K562 (cell line): Measurements from ENCODE around the gene NEURL2. TPM values are rescaled to one million over a fixed set of nuclear protein-coding genes. Genes with fewer than 3 reads are reported as not detected.
A peak's percentile ranks its signal among the peaks of the same experiment; 100 is the strongest.

Source experiments
- ATAC-seq: fragments of 200-7000 bp; cut with Tn5 transposase; 3 replicates; pipeline ENCODE4 v1.9.1; 2020; ENCODE audit warnings: moderate library complexity
- BruUV-seq: library from RNA; stranded (reverse); fragments of 400-500 nt; replicated peaks from 2 replicates; lab custom pipeline; 2021; lab: Mats Ljungman, UMichigan
- CTCF ChIA-PET: fragments of 300-600 bp; formaldehyde crosslinking; extraction: SDS; loops from one replicate; lab custom pipeline; 2021; ENCODE audit warnings: low intra/inter-chr PET ratio; lab: Yijun Ruan, JAX
- POLR2A ChIA-PET: fragments of 300-600, 350-650 bp; sonication (Branson Sonifier 250); formaldehyde crosslinking; extraction: SDS; loops from one replicate; lab custom pipeline; 2021; ENCODE audit warnings: antibody characterized with exemption, inconsistent platforms; lab: Yijun Ruan, JAX
- DNase-seq, 4 experiments: peaks; one replicate each; pipeline versions ENCODE4 v3.0.0 to v3.0.0-alpha.2; 2011 to 2018; ENCODE audit warnings: low spot score in 3 of 4, mixed read lengths in 3 of 4; ENCODE audit errors: extremely low read depth in 1 of 4
- FAIRE-seq: peaks from 2 replicates; lab custom pipeline; 2011; peaks lifted over from hg19 to GRCh38; lab: Jason Lieb, UNC
- H2AFZ ChIP-seq: 2 replicates; pipeline ENCODE4 v1.6.0; 2011; ENCODE audit warnings: low read depth, low read length, control low read depth, inconsistent platforms
- H3K27ac ChIP-seq: fragments of 200-600 bp; 3 replicates; pipeline ENCODE4 v1.8.0; 2011; ENCODE audit warnings: low read depth, mild to moderate bottlenecking, control low read depth, inconsistent platforms, low read length, moderate library complexity, mixed read lengths; ENCODE audit errors: extremely low read depth
- H3K27me3 ChIP-seq, 2 experiments: fragments of 300-600 bp in 1 of 2; 2 replicates in 1 of 2; 3 replicates in 1 of 2; pipeline versions ENCODE4 v1.6.0 to v1.8.0; 2011; ENCODE audit warnings: inconsistent platforms in 2 of 2, low read length in 2 of 2, mild to moderate bottlenecking in 1 of 2, mixed read lengths in 1 of 2, moderate library complexity in 1 of 2; ENCODE audit not compliant: control insufficient read depth in 2 of 2, insufficient read depth in 2 of 2
- H3K36me3 ChIP-seq: fragments of 300-600 bp; 3 replicates; pipeline ENCODE4 v1.8.0; 2011; ENCODE audit warnings: mild to moderate bottlenecking, low read length, inconsistent platforms; ENCODE audit not compliant: control insufficient read depth, insufficient read depth
- H3K4me1 ChIP-seq, 2 experiments: fragments of 200-600 bp in 1 of 2; replicated peaks in 1 of 2; 2 replicates in 1 of 2; 3 replicates in 1 of 2; pipeline versions ENCODE4 v1.5.1 to v1.8.0; 2011; ENCODE audit warnings: inconsistent platforms in 2 of 2, low read length in 2 of 2, mild to moderate bottlenecking in 1 of 2, mixed read lengths in 1 of 2, moderate library complexity in 1 of 2; ENCODE audit not compliant: control insufficient read depth in 2 of 2, insufficient read depth in 2 of 2
- H3K4me2 ChIP-seq: 2 replicates; pipeline ENCODE4 v1.6.1; 2011; ENCODE audit warnings: low read length, control low read depth, inconsistent platforms, mixed read lengths; ENCODE audit not compliant: insufficient read depth
- H3K4me3 ChIP-seq: fragments of 200-600 bp; sonication (generic), shearing (Covaris generic); 2 replicates; pipeline ENCODE4 v1.5.1; 2016; ENCODE audit warnings: control low read depth, inconsistent platforms
- H3K79me2 ChIP-seq: fragments of 200-600 bp; 3 replicates; pipeline ENCODE4 v1.8.0; 2011; ENCODE audit warnings: low read length, inconsistent platforms; ENCODE audit not compliant: control insufficient read depth, insufficient read depth
- H3K9ac ChIP-seq, 2 experiments: 2 replicates each; pipeline versions ENCODE4 v1.6.0 to v1.6.1; 2011; ENCODE audit warnings: low read depth in 2 of 2, low read length in 2 of 2, control low read depth in 1 of 2, inconsistent platforms in 1 of 2, mild to moderate bottlenecking in 1 of 2, mixed read lengths in 1 of 2; ENCODE audit not compliant: insufficient read depth in 1 of 2
- H3K9me1 ChIP-seq: one replicate; pipeline ENCODE4 v1.6.0; 2011; ENCODE audit warnings: inconsistent platforms, mild to moderate bottlenecking, low read length, moderate library complexity; ENCODE audit not compliant: control insufficient read depth, insufficient read depth
- H3K9me3 ChIP-seq: replicated peaks from 2 replicates; pipeline ENCODE4 v1.5.1; 2011; ENCODE audit warnings: low read depth, low read length, inconsistent platforms; ENCODE audit not compliant: control insufficient read depth, insufficient read depth
- H4K20me1 ChIP-seq: replicated peaks from 2 replicates; pipeline ENCODE4 v1.6.1; 2011; ENCODE audit warnings: low read length, inconsistent platforms, mixed read lengths; ENCODE audit not compliant: control insufficient read depth, insufficient read depth
- BCOR ChIP-seq: fragments of 450-650 bp; IDR thresholded peaks from 2 replicates; pipeline ENCODE4 v1.6.1; 2016
- CBX5 ChIP-seq: IDR thresholded peaks from 2 replicates; pipeline ENCODE4 v1.6.1; 2014; ENCODE audit warnings: low read depth, borderline replicate concordance
- CEBPB ChIP-seq: fragments of 450-650 bp; IDR thresholded peaks from 2 replicates; pipeline ENCODE4 v1.6.1; 2016; ENCODE audit warnings: missing genetic modification characterization, missing compliant biosample characterization
- CREM ChIP-seq: IDR thresholded peaks from 2 replicates; pipeline ENCODE4 v1.6.1; 2014; ENCODE audit warnings: antibody characterized with exemption, low read depth
- ETV6 ChIP-seq, 3 experiments: fragments of 150-350 bp in 1 of 3; sonication (generic) in 1 of 3; formaldehyde crosslinking in 1 of 3; IDR thresholded peaks; 2 replicates each; pipeline versions ENCODE4 v1.6.1 to v1.8.0; 2014 to 2022; ENCODE audit warnings: borderline replicate concordance in 2 of 3, low read depth in 2 of 3, antibody characterized with exemption in 1 of 3, low read length in 1 of 3, mild to moderate bottlenecking in 1 of 3, missing genetic modification reagents in 1 of 3
- FOXA3 ChIP-seq, 2 experiments: fragments of 450-650 bp in 1 of 2; sonication (generic) in 1 of 2; formaldehyde crosslinking; IDR thresholded peaks in 1 of 2; conservative IDR thresholded peaks in 1 of 2; 2 replicates each; pipeline versions ENCODE4 v1.4.0 to v1.8.0; 2020 to 2022; ENCODE audit warnings: mild to moderate bottlenecking in 2 of 2, missing genetic modification reagents in 1 of 2
- HIVEP1 ChIP-seq: fragments of 250-450 bp; sonication (Bioruptor Pico); IDR thresholded peaks from 2 replicates; pipeline ENCODE4 v1.4.0; 2020; ENCODE audit warnings: mild to moderate bottlenecking
- JUNB ChIP-seq: fragments of 450-650 bp; formaldehyde crosslinking; conservative IDR thresholded peaks from 2 replicates; pipeline ENCODE4 v1.4.0; 2020; ENCODE audit warnings: mild to moderate bottlenecking
- MEIS2 ChIP-seq: fragments of 450-650 bp; IDR thresholded peaks from 2 replicates; pipeline ENCODE4 v1.6.1; 2014; ENCODE audit warnings: mild to moderate bottlenecking; ENCODE audit not compliant: partially characterized antibody
- NCOA1 ChIP-seq: fragments of 450-650 bp; IDR thresholded peaks from 2 replicates; pipeline ENCODE4 v1.6.1; 2016; ENCODE audit warnings: low read depth
- NCOA4 ChIP-seq: fragments of 450-650 bp; IDR thresholded peaks from 2 replicates; pipeline ENCODE4 v1.6.1; 2018; ENCODE audit warnings: mild to moderate bottlenecking; ENCODE audit not compliant: partially characterized antibody
- NFYB ChIP-seq: IDR thresholded peaks from 2 replicates; pipeline ENCODE4 v1.6.1; 2011; ENCODE audit warnings: mild to moderate bottlenecking, moderate library complexity; ENCODE audit not compliant: insufficient read length; ENCODE audit errors: extremely low read depth
- PHF21A ChIP-seq: fragments of 450-650 bp; IDR thresholded peaks from 2 replicates; pipeline ENCODE4 v1.6.1; 2017; ENCODE audit warnings: low read depth, borderline replicate concordance
- PML ChIP-seq: IDR thresholded peaks from 2 replicates; pipeline ENCODE4 v1.6.1; 2012; ENCODE audit warnings: low read length, inconsistent platforms
- POLR2G ChIP-seq: fragments of 200-400 bp; formaldehyde crosslinking; IDR thresholded peaks from 2 replicates; pipeline ENCODE4 v1.6.1; 2017; ENCODE audit warnings: low read depth, mild to moderate bottlenecking, antibody characterized with exemption, low read length, moderate library complexity
- TAF15 ChIP-seq: fragments of 200-400 bp; formaldehyde crosslinking; IDR thresholded peaks from 2 replicates; pipeline ENCODE4 v1.6.1; 2017; ENCODE audit warnings: mild to moderate bottlenecking, low read depth, low read length, moderate library complexity
- ZFP36 ChIP-seq: fragments of 150-350 bp; IDR thresholded peaks from 2 replicates; pipeline ENCODE4 v1.6.1; 2018; ENCODE audit warnings: low read length, low read depth; ENCODE audit not compliant: partially characterized antibody
- ZNF77 ChIP-seq: fragments of 250-450 bp; sonication (Bioruptor Pico); IDR thresholded peaks from 2 replicates; pipeline ENCODE4 v1.5.0; 2020
- WGBS: fragments of 100-300 bp; shearing (Covaris generic); methylation state at CpG from one replicate; pipeline ENCODE4 v1.1.6; 2016; ENCODE audit warnings: low coverage, mixed read lengths; ENCODE audit not compliant: insufficient coverage; ENCODE audit errors: missing lambda C conversion rate; 5-methylcytosine and 5-hydroxymethylcytosine counted together
- in situ Hi-C: fragments of 300-500 bp; cut with MboI; formaldehyde crosslinking; loops from 4 replicates; pipeline ENCODE4 v1.15.0; 2018; ENCODE audit warnings: inconsistent platforms, mixed read lengths
- intact Hi-C: fragments of 100-400 bp; cut with micrococcal nuclease; formaldehyde crosslinking; loops from 2 replicates; pipeline ENCODE4 v1.14.2; 2022
- polyA plus RNA-seq, 8 experiments: library from polyadenylated mRNA; depleted of rRNA in 4 of 8; stranded (reverse) in 5 of 8; unstranded in 3 of 8; fragments of >200 nt; fragmentation: Nextera tagmentation in 2 of 8; fragmentation: Illumina TruSeq in 1 of 8; extraction: Ambion mirVana in 2 of 8; extraction: Trizol in 1 of 8; gene quantifications; 2 replicates each; pipeline versions ENCODE4 v1.2.1 to v1.2.3, GENCODE V29; 2011 to 2014; ENCODE audit warnings: inconsistent platforms in 1 of 8, missing spikeins in 1 of 8
- total RNA-seq, 7 experiments: library from RNA; depleted of rRNA in 6 of 7; stranded (reverse); fragments of >200 nt in 6 of 7; fragmentation: Illumina TruSeq in 2 of 7; extraction: Trizol in 2 of 7; gene quantifications; 2 replicates each; pipeline versions ENCODE4 v1.2.1 to v1.2.3, GENCODE V29; 2011 to 2021; ENCODE audit warnings: low replicate concordance in 1 of 7
- TF ChIP-seq, protein P1 (sequence below), 3 experiments: fragments of 200-800 bp in 1 of 3; sonication (Bioruptor generic) in 1 of 3; sonication (generic) in 1 of 3; formaldehyde crosslinking in 1 of 3; IDR thresholded peaks; 2 replicates each; pipeline versions ENCODE4 v1.6.1 to v1.8.0; 2016 to 2022; ENCODE audit warnings: mild to moderate bottlenecking in 2 of 3, missing compliant biosample characterization in 2 of 3, missing genetic modification characterization in 2 of 3, missing genetic modification reagents in 1 of 3

The NEURL2 gene
- total and polyA plus RNA-seq, 9 of the 15 experiments (the other 6 are each of a cell fraction or from before 2014, with no cell fraction given): 0.22 to 1.9 (median 0.50) TPM; not detected in 1

- TF ChIP-seq NCOA4: no peak
- TF ChIP-seq JUNB: no peak
- TF ChIP-seq, protein P1, sequence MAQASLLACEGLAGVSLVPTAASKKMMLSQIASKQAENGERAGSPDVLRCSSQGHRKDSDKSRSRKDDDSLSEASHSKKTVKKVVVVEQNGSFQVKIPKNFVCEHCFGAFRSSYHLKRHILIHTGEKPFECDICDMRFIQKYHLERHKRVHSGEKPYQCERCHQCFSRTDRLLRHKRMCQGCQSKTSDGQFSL (CRISPR knock-in tag; IDR thresholded peaks at IDR 0.05): no peak
- TF ChIP-seq, protein P1 (tag; IDR thresholded peaks at IDR 0.05): no peak
- TF ChIP-seq MEIS2: peak; percentile 82
- peak; percentile 75 for TF ChIP-seq PML
Measured at GRCh38 chr20:45934586-45935415, 43.8 kb upstream of the NEURL2 start, which contains the start of gene PCIF1 (continued).

- Histone ChIP-seq H2AFZ (peak overlapping the region; percentile 89), H3K9me1 (no peaks in the 10 kb centered on the region), H3K79me2 (peaks cover 21% of the 10 kb centered on the region), H3K36me3 (peaks cover 21% of the 10 kb centered on the region), H3K9me3 (no peaks in the 10 kb centered on the region), H3K27ac (peak overlapping the region; percentile 100), H3K9ac (peak overlapping the region; percentile 100), H4K20me1 (peaks cover 27% of the 10 kb centered on the region), H3K27me3 (no peaks in the 10 kb centered on the region), H3K4me3 (peak overlapping the region; percentile 99), H3K4me1 (peaks cover 12 to 26% of the 10 kb centered on the region in 2 experiments; a peak in 4 of 5 replicates), H3K4me2 (peak overlapping the region; percentile 90)
- POLR2A ChIA-PET: interaction anchor here (0.6 to 4.9 kb wide), 36 partner anchors 10 to 582 kb away, joined by 3 to 91 read pairs (median 4); partner anchors contain the start of genes CTSA, DNTTIP1, NEURL2 and PLTP
- peak; percentile 24 for ATAC-seq
- in situ Hi-C loops (no loop called here), intact Hi-C loops (loop anchor here (2.0 to 10.0 kb wide), 2 partner anchors 77 to 139 kb away; partner anchors contain the start of genes ACOT8, DNTTIP1, WFDC3 and ZSWIM3)
- DNase-seq: peak in 3 of 4 experiments; percentile 53 to 68 (median 68)
- CTCF ChIA-PET: interaction anchor here (1.5 kb wide), 1 partner anchor 29 kb away, joined by 10 read pairs; no protein-coding TSS in a partner anchor
- no peak for FAIRE-seq
- BruUV-seq: no TSS peak
- WGBS: 2% methylated on average over 30 of the region's 34 CpGs
- no peak for TF ChIP-seq PHF21A
- TF ChIP-seq ETV6 (IDR thresholded peaks at IDR 0.05; ENCODE audit: borderline replicate concordance in 1 of 2, low read depth in 2 of 2, low read length in 1 of 2): no peak
- TF ChIP-seq ETV6 (CRISPR knock-in tag; IDR thresholded peaks at IDR 0.05; ENCODE audit: borderline replicate concordance): 0 out of 2 replicates have a peak, but pooled peaks have one; percentile 11
- TF ChIP-seq CREM: peak; percentile 31
- no peak for TF ChIP-seq CBX5
- no peak for TF ChIP-seq POLR2G
- TF ChIP-seq NCOA1: no peak
- TF ChIP-seq HIVEP1 (CRISPR knock-in tag): no peak
- TF ChIP-seq ZFP36: peak; percentile 51
- peak; percentile 98 for TF ChIP-seq BCOR
- TF ChIP-seq NFYB: no peak
- peak; percentile 56 for TF ChIP-seq CEBPB (tag)
- 0 out of 2 replicates have a peak, but pooled peaks have one; percentile 20 for TF ChIP-seq ZNF77 (CRISPR knock-in tag)
- 0 out of 4 replicates have a peak, but pooled peaks of 1 of the 2 experiments have one; percentile 36 for TF ChIP-seq FOXA3 (CRISPR knock-in tag; conservative IDR thresholded peaks at IDR 0.05 in 1 of 2, IDR thresholded peaks at IDR 0.05 in 1 of 2)
- no peak for TF ChIP-seq TAF15
Measured at GRCh38 chr20:45934046-45934585, 43.1 kb upstream of the NEURL2 start.
